Bone marrow (tissue), 2 donors: ENCODE data around the gene SNAP23.
"Not testable (repeated sequence)": the region's sequence is repeated elsewhere in the genome, so short reads cannot be mapped to it uniquely, and the experiment has no call there.

Source experiments
- DNase-seq, 2 donors: peaks; one replicate each; lab custom pipeline; 2025; lab: John Stamatoyannopoulos, UW

Gene SNAP23

GRCh38 chr15:42498212-42499068 lies 3.0 kb downstream of the SNAP23 start:
- DNase-seq = no peak

- no peak for DNase-seq
Measured at GRCh38 chr15:42499858-42500609, 4.6 kb downstream of the SNAP23 start.

- DNase-seq = no peak
Measured at GRCh38 chr15:42502477-42502876, 7.0 kb downstream of the SNAP23 start.

GRCh38 chr15:42503825-42504224 lies 8.4 kb downstream of the SNAP23 start:
- no peak for DNase-seq

GRCh38 chr15:42504631-42505030 lies 9.2 kb downstream of the SNAP23 start:
- no peak for DNase-seq

GRCh38 chr15:42507514-42507913 lies 12.1 kb downstream of the SNAP23 start:
- no peak for DNase-seq

GRCh38 chr15:42508263-42508690 lies 12.8 kb downstream of the SNAP23 start:
- DNase-seq = no peak

- no peak for DNase-seq
Measured at GRCh38 chr15:42510258-42511006, 15.0 kb downstream of the SNAP23 start.

GRCh38 chr15:42511007-42511391 lies 15.6 kb downstream of the SNAP23 start:
- DNase-seq = peak in 1 of 2 donors; percentile 36

- no peak for DNase-seq
Measured at GRCh38 chr15:42523331-42523730, 27.9 kb downstream of the SNAP23 start.

GRCh38 chr15:42528970-42529369 lies 33.5 kb downstream of the SNAP23 start:
- DNase-seq = no peak

- DNase-seq = no peak
Measured at GRCh38 chr15:42533246-42533645, 37.8 kb downstream of the SNAP23 start.

GRCh38 chr15:42544853-42545629 lies 49.6 kb downstream of the SNAP23 start:
- peak in 1 of 2 donors; percentile 57 for DNase-seq

GRCh38 chr15:42547918-42548248 lies 52.4 kb downstream of the SNAP23 start:
- no peak for DNase-seq

GRCh38 chr15:42548249-42549031 lies 53.0 kb downstream of the SNAP23 start, which contains the start of the genes HAUS2 and LRRC57:
TSS of gene HAUS2 (plus strand) at chr15:42548838. CDS start at chr15:42548873, 35 bp downstream.
TSS of gene LRRC57 (minus strand) at chr15:42548793. CDS start at chr15:42548434, 359 bp downstream.
- DNase-seq = peak; percentile 59 to 81

GRCh38 chr15:42549032-42549491 lies 53.6 kb downstream of the SNAP23 start:
- DNase-seq = peak in 1 of 2 donors; percentile 20

GRCh38 chr15:42549741-42550392 lies 54.4 kb downstream of the SNAP23 start:
- DNase-seq = no peak

GRCh38 chr15:42553554-42553953 lies 58.1 kb downstream of the SNAP23 start:
- DNase-seq = no peak

GRCh38 chr15:42556550-42557207 lies 61.2 kb downstream of the SNAP23 start:
- not testable (repeated sequence) for DNase-seq
